Measurements from ENCODE around the gene UBR1. TPM values are rescaled to one million over a fixed set of nuclear protein-coding genes. Genes with fewer than 3 reads are reported as not detected.
A peak's percentile ranks its signal among the peaks of the same experiment; 100 is the strongest.
"Not testable (repeated sequence)": the region's sequence is repeated elsewhere in the genome, so short reads cannot be mapped to it uniquely, and the experiment has no call there.

UBR1 gene
- total RNA-seq, 1 donor from 2014 or later, result 24.2 TPM

- H3K27me3 ChIP-seq (ENCODE audit: low read depth), result no peaks in the 10 kb centered on the region
- intact Hi-C loops (cut with micrococcal nuclease), result no loop called here
- DNase-seq, result no peak
- H3K4me3 ChIP-seq, result peak overlapping the region; percentile 97
- H3K4me1 ChIP-seq, result peaks cover 28% of the 10 kb centered on the region
- peaks cover 8% of the 10 kb centered on the region for H3K9me3 ChIP-seq (replicated peaks)
- H3K36me3 ChIP-seq, result peaks cover 22% of the 10 kb centered on the region
- H3K27ac ChIP-seq (replicated peaks), result peak overlapping the region; percentile 93
- no peak for TF ChIP-seq CTCF (IDR thresholded peaks at IDR 0.05; ENCODE audit: borderline replicate concordance)
These were observed 27.1 kb upstream of the UBR1 start for GRCh38 chr15:43132830-43133429.

GRCh38 chr15:43128980-43129335 lies 23.1 kb upstream of the UBR1 start:
- Histone ChIP-seq H3K9me3 (replicated peaks) (peaks cover 8% of the 10 kb centered on the region), H3K27me3 (ENCODE audit: low read depth) (no peaks in the 10 kb centered on the region), H3K27ac (replicated peaks) (no peak overlapping the region), H3K36me3 (no peaks in the 10 kb centered on the region), H3K4me3 (no peak overlapping the region), H3K4me1 (peaks cover 13% of the 10 kb centered on the region)
- no peak for DNase-seq
- intact Hi-C loops (cut with micrococcal nuclease), result no loop called here
- no peak for TF ChIP-seq CTCF (IDR thresholded peaks at IDR 0.05; ENCODE audit: borderline replicate concordance)

- intact Hi-C loops (cut with micrococcal nuclease); H3K27me3 ChIP-seq (ENCODE audit: low read depth); H3K4me1 ChIP-seq; H3K4me3 ChIP-seq; DNase-seq; H3K36me3 ChIP-seq; H3K9me3 ChIP-seq (replicated peaks); H3K27ac ChIP-seq (replicated peaks): not testable (repeated sequence)
These were observed 22.5 kb upstream of the UBR1 start for GRCh38 chr15:43128174-43128979.

- DNase-seq, result no peak
- Histone ChIP-seq H3K27ac (replicated peaks) (no peak overlapping the region), H3K36me3 (no peaks in the 10 kb centered on the region), H3K9me3 (replicated peaks) (peaks cover 8% of the 10 kb centered on the region), H3K4me1 (peaks cover 4% of the 10 kb centered on the region), H3K4me3 (no peak overlapping the region), H3K27me3 (ENCODE audit: low read depth) (no peaks in the 10 kb centered on the region)
- no peak for TF ChIP-seq CTCF (IDR thresholded peaks at IDR 0.05; ENCODE audit: borderline replicate concordance)
- intact Hi-C loops (cut with micrococcal nuclease), result no loop called here
These were observed 21.9 kb upstream of the UBR1 start for GRCh38 chr15:43127752-43128151.

- no peak for TF ChIP-seq CTCF (IDR thresholded peaks at IDR 0.05; ENCODE audit: borderline replicate concordance)
- DNase-seq, result no peak
- intact Hi-C loops (cut with micrococcal nuclease), result no loop called here
- Histone ChIP-seq H3K4me1 (peaks cover 3% of the 10 kb centered on the region), H3K4me3 (no peak overlapping the region), H3K36me3 (no peaks in the 10 kb centered on the region), H3K27me3 (ENCODE audit: low read depth) (no peaks in the 10 kb centered on the region), H3K9me3 (replicated peaks) (peaks cover 8% of the 10 kb centered on the region), H3K27ac (replicated peaks) (no peak overlapping the region)
These were observed 20.5 kb upstream of the UBR1 start for GRCh38 chr15:43126356-43126755.

GRCh38 chr15:43125100-43125661 lies 19.3 kb upstream of the UBR1 start:
- no peak for DNase-seq
- H3K27ac ChIP-seq (replicated peaks), result no peak overlapping the region
- no peaks in the 10 kb centered on the region for H3K27me3 ChIP-seq (ENCODE audit: low read depth)
- H3K4me1 ChIP-seq, result peaks cover 3% of the 10 kb centered on the region
- intact Hi-C loops (cut with micrococcal nuclease), result no loop called here
- peaks cover 8% of the 10 kb centered on the region for H3K9me3 ChIP-seq (replicated peaks)
- TF ChIP-seq CTCF (IDR thresholded peaks at IDR 0.05; ENCODE audit: borderline replicate concordance), result no peak
- H3K36me3 ChIP-seq, result no peaks in the 10 kb centered on the region
- H3K4me3 ChIP-seq, result no peak overlapping the region

All from left ventricle myocardium inferior (tissue), 1 donor.